MM.1S (cell line): ENCODE measurements around the gene CDK11B.

Experiments
- DNase-seq: peaks from one replicate; pipeline ENCODE4 v3.0.0-alpha.2; 2015
- H2AFZ ChIP-seq: fragments of 300-600 bp; sonication (generic); 2 replicates; pipeline ENCODE4 v1.6.0; 2016; ENCODE audit warnings: antibody characterized with exemption, low read length
- H3F3A ChIP-seq: fragments of 300-600 bp; sonication (generic); 2 replicates; pipeline ENCODE4 v1.6.1; 2016; ENCODE audit warnings: mild to moderate bottlenecking, antibody characterized with exemption, low read length, moderate library complexity, mixed read lengths; ENCODE audit not compliant: insufficient read depth
- H3K27ac ChIP-seq: fragments of 300-600 bp; sonication (generic); 2 replicates; pipeline ENCODE4 v1.5.1; 2016; ENCODE audit warnings: mild to moderate bottlenecking, low read length
- H3K27me3 ChIP-seq: fragments of 300-600 bp; sonication (generic); replicated peaks from 2 replicates; pipeline ENCODE4 v1.6.0; 2016; ENCODE audit warnings: low read length; ENCODE audit not compliant: insufficient read depth
- H3K36me3 ChIP-seq: fragments of 300-600 bp; sonication (generic); replicated peaks from 2 replicates; pipeline ENCODE4 v1.6.1; 2016; ENCODE audit warnings: mild to moderate bottlenecking, low read length, mixed read lengths; ENCODE audit not compliant: insufficient read depth
- H3K4me1 ChIP-seq: fragments of 300-600 bp; sonication (generic); 2 replicates; pipeline ENCODE4 v1.6.1; 2016; ENCODE audit warnings: low read length, mixed read lengths
- H3K4me2 ChIP-seq: fragments of 300-600 bp; sonication (generic); 2 replicates; pipeline ENCODE4 v1.6.0; 2016; ENCODE audit warnings: low read depth, low read length
- H3K4me3 ChIP-seq: fragments of 300-600 bp; sonication (generic); 2 replicates; pipeline ENCODE4 v1.5.1; 2016; ENCODE audit warnings: low read length, mixed read lengths
- H3K79me2 ChIP-seq: fragments of 300-600 bp; sonication (generic); 2 replicates; pipeline ENCODE4 v1.6.1; 2016; ENCODE audit warnings: mixed run types, low read length, mixed read lengths
- H3K9ac ChIP-seq: fragments of 300-600 bp; sonication (generic); 2 replicates; pipeline ENCODE4 v1.6.1; 2016; ENCODE audit warnings: low read length, mixed read lengths
- H3K9me2 ChIP-seq: fragments of 300-600 bp; sonication (generic); replicated peaks from 2 replicates; pipeline ENCODE4 v1.6.1; 2016; ENCODE audit warnings: mild to moderate bottlenecking, low read length, mixed read lengths; ENCODE audit not compliant: insufficient read depth
- H3K9me3 ChIP-seq: fragments of 300-600 bp; sonication (generic); replicated peaks from 2 replicates; pipeline ENCODE4 v1.6.1; 2016; ENCODE audit warnings: mild to moderate bottlenecking, low read length, mixed read lengths; ENCODE audit not compliant: insufficient read depth
- H4K20me1 ChIP-seq: fragments of 300-600 bp; sonication (generic); 2 replicates; pipeline ENCODE4 v1.6.1; 2016; ENCODE audit warnings: mild to moderate bottlenecking, low read length, moderate library complexity, mixed read lengths; ENCODE audit not compliant: insufficient read depth
- EZH2 ChIP-seq: fragments of 300-600 bp; sonication (generic); optimal IDR thresholded peaks from 2 replicates; pipeline ENCODE3; 2017; ENCODE audit warnings: low read depth, mild to moderate bottlenecking, antibody characterized with exemption, low read length, mixed read lengths
- EZH2phosphoT487 ChIP-seq: fragments of 300-600 bp; sonication (generic); IDR thresholded peaks from 2 replicates; pipeline ENCODE4 v1.6.1; 2018; ENCODE audit warnings: antibody characterized with exemption, low read length
- TF ChIP-seq, protein P1 (sequence below): fragments of 300-600 bp; sonication (generic); IDR thresholded peaks from 2 replicates; pipeline ENCODE4 v1.5.1; 2016; ENCODE audit warnings: antibody characterized with exemption, low read length, mixed read lengths

CDK11B gene

DNA sequence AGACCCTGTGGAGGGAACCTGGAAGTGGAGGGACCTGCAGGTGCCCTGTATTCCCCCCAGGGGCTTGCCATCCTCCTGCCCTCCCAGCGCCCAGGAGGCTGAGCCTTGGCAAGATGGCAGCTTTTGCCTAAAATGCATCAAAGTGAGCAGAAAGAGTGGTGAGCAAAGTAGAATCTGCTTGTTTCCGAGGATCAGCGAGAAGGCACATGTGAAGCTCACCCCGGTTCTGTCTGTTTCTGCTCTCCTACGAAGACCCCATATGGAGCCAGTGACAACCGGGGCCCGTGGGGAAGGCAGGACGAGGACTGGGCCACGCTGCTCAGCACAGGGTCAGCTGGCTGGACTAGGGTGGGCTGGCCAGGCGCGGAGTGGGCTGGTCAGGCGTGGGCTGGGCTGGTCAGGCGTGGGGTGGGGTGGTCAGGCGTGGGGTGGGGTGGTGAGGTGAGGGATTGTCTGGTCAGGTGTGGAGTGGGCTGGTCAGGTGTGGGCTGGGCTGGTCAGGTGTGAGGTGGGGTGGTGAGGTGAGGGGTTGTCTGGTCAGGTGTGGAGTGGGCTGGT lies 53.7 kb downstream of the CDK11B start:
- Histone ChIP-seq H3F3A (peaks cover 18% of the 10 kb centered on the region; the same call in 1 of the 2 replicates), H3K9ac (no peak overlapping the region), H3K27me3 (peaks cover 10% of the 10 kb centered on the region), H3K4me2 (no peak overlapping the region), H3K27ac (no peak overlapping the region), H2AFZ (no peak overlapping the region), H3K36me3 (no peaks in the 10 kb centered on the region), H3K9me3 (no peaks in the 10 kb centered on the region), H3K9me2 (no peaks in the 10 kb centered on the region), H3K4me3 (no peak overlapping the region), H4K20me1 (no peaks in the 10 kb centered on the region), H3K4me1 (peaks cover 24% of the 10 kb centered on the region), H3K79me2 (no peaks in the 10 kb centered on the region)
- TF ChIP-seq EZH2phosphoT487, result no peak
- no peak for TF ChIP-seq EZH2
- TF ChIP-seq, protein P1, sequence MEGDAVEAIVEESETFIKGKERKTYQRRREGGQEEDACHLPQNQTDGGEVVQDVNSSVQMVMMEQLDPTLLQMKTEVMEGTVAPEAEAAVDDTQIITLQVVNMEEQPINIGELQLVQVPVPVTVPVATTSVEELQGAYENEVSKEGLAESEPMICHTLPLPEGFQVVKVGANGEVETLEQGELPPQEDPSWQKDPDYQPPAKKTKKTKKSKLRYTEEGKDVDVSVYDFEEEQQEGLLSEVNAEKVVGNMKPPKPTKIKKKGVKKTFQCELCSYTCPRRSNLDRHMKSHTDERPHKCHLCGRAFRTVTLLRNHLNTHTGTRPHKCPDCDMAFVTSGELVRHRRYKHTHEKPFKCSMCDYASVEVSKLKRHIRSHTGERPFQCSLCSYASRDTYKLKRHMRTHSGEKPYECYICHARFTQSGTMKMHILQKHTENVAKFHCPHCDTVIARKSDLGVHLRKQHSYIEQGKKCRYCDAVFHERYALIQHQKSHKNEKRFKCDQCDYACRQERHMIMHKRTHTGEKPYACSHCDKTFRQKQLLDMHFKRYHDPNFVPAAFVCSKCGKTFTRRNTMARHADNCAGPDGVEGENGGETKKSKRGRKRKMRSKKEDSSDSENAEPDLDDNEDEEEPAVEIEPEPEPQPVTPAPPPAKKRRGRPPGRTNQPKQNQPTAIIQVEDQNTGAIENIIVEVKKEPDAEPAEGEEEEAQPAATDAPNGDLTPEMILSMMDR, result no peak
- no peak for DNase-seq

DNA sequence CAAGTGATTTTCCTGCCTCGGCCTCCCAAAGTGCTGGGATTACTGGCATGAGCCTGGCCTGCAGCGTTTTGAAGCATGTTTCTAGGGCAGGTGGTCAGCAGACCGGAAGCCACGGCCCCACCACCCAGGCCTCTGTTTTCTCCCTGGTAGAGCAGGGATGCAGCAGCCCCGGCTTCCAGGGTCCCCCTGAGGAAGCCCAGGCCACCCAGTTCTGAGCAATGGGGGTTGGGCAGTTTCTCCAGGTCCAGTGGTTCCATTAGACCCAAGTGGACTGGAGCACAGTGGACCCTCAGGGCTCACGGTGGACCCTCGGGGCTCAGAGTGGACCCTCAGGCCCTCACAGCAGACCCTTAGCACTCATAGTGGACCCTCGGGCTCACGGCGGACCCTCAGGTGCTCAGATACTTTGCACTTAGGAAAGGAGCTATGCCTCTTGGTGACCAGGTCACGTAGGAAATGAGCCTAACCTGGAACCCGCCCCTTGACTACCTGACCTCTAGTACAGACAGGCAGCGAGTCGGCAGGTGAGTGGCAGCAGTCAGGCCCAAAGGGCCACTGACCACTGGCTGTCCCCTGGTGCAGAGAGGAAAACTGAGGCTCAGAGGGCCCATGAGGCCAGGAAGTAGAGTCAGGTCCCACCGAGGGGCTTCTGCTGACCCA lies 54.3 kb downstream of the CDK11B start:
- no peak for DNase-seq
- Histone ChIP-seq H2AFZ (no peak overlapping the region), H3K9me2 (no peaks in the 10 kb centered on the region), H3K79me2 (no peaks in the 10 kb centered on the region), H3K9ac (no peak overlapping the region), H3K27me3 (peaks cover 10% of the 10 kb centered on the region), H4K20me1 (no peaks in the 10 kb centered on the region), H3K4me2 (no peak overlapping the region), H3F3A (peaks cover 12% of the 10 kb centered on the region; the same call in 1 of the 2 replicates), H3K27ac (no peak overlapping the region), H3K9me3 (no peaks in the 10 kb centered on the region), H3K36me3 (no peaks in the 10 kb centered on the region), H3K4me3 (no peak overlapping the region), H3K4me1 (peaks cover 18% of the 10 kb centered on the region)
- TF ChIP-seq, protein P1, result no peak
- no peak for TF ChIP-seq EZH2
- no peak for TF ChIP-seq EZH2phosphoT487

DNA sequence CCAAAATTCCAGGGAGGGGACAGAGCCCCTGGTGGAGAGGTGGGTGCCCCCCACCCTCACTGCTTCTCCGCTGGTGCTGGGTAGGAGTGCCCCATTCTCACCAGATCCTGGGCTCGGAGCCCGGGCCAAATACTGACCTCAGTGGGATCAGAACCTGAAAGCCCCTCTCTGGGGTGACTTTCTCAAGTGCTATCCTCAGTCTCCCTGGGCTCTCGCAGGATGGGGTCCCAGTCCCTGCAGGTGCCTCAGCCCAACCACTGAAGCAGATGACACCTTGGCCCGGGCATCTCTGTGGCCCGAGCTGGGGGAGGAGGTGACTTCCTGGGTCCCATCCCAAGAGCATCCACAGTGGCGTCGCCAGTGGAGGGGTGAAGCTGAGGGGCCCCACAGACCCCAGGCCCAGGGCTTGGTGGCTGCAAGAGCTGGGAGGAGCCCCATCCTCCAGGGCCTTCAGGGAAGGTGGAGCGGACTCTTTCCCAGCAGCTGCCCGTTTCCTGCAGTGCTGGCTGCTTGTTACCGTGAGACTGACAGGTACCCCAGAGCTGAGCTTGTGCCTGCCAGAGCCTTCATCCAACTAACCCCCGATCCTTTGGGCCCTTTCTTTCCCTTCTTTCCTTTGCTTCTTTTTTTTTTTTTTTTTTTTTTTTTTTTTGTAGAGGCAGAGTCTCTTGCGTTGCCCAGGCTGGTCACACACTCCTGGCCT lies 55.0 kb downstream of the CDK11B start:
- no peaks in the 10 kb centered on the region for H4K20me1 ChIP-seq
- peaks cover 10% of the 10 kb centered on the region for H3K27me3 ChIP-seq
- H3K9ac ChIP-seq, result no peak overlapping the region
- H3K4me3 ChIP-seq, result no peak overlapping the region
- H3F3A ChIP-seq, result peaks cover 12% of the 10 kb centered on the region; the same call in 1 of the 2 replicates
- H3K36me3 ChIP-seq, result no peaks in the 10 kb centered on the region
- no peak overlapping the region for H2AFZ ChIP-seq
- no peaks in the 10 kb centered on the region for H3K9me3 ChIP-seq
- H3K4me2 ChIP-seq, result no peak overlapping the region
- no peaks in the 10 kb centered on the region for H3K9me2 ChIP-seq
- TF ChIP-seq, protein P1, result no peak
- TF ChIP-seq EZH2phosphoT487, result no peak
- no peak for TF ChIP-seq EZH2
- no peaks in the 10 kb centered on the region for H3K79me2 ChIP-seq
- DNase-seq, result no peak
- H3K4me1 ChIP-seq, result peaks cover 17% of the 10 kb centered on the region
- no peak overlapping the region for H3K27ac ChIP-seq
